ENCODE measurements around the gene ADCY9. TPM values are rescaled to one million over a fixed set of nuclear protein-coding genes. Genes with fewer than 3 reads are reported as not detected.
A peak's percentile ranks its signal among the peaks of the same experiment; 100 is the strongest.

The ADCY9 gene
- total RNA-seq, 1 experiment from 2014 or later, result 4.7 TPM

DNA sequence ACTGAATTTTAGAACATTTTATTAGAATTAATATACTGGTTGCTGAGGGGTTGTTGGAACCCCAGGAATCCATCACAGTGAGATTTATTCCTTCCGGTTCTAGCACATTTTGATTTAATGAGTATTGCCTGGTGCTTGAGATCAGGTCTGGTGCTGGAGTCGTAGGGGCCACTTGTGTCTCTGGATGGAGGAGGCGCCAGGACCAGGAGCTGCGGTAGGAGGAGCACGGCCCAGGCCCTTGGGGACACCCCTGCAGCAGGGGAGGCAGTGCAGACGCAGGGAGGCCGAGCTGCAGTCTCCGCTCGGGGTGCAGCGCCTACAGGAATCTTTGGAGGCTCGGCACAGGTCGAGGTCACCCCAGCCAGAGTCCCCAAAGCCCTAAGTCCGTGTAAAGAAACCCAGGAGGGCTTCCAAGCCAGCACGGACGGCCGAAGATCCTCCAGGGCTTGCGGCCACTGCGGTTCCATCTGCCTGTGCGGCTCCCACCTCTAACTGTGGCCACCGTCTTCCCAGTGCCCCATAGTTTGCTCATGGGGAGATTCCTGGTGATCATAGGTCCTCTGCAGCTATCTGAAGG, 169.6 kb downstream of the ADCY9 start:
- H3K79me2 ChIP-seq (ENCODE audit: insufficient read depth, low read length), result no peaks in the 10 kb centered on the region
- Mint-ChIP-seq H3K9me3 (peaks cover 9 to 16% of the 10 kb centered on the region in 2 experiments), H3K36me3 (ENCODE audit: insufficient read depth in 1 of 3, low read depth in 3 of 3) (peaks cover 0 to 6% (median 0%) of the 10 kb centered on the region in 3 experiments; a peak in 2 of 7 replicates), H3K4me1 (no peaks in the 10 kb centered on the region), H3K27me3 (ENCODE audit: low read depth) (peaks cover 4% of the 10 kb centered on the region), H3K27ac (no peak overlapping the region), H3K4me3 (no peak overlapping the region)
- H2AFZ ChIP-seq (ENCODE audit: low read length), result no peak overlapping the region
- H3K27me3 ChIP-seq (ENCODE audit: insufficient read depth, low read length), result no peaks in the 10 kb centered on the region
- H4K91ac ChIP-seq (ENCODE audit: insufficient read length, low read depth, low read length), result no peak overlapping the region
- H3K27ac ChIP-seq (ENCODE audit: insufficient read length, low read depth, low read length), result no peak overlapping the region
- no peaks in the 10 kb centered on the region for H3K79me1 ChIP-seq (ENCODE audit: insufficient read depth, low read depth, low read length, poor library complexity, severe bottlenecking)
- H3K14ac ChIP-seq (ENCODE audit: insufficient read depth, low read length), result no peak overlapping the region
- H2BK12ac ChIP-seq (ENCODE audit: insufficient read length, low read depth, low read length), result no peak overlapping the region
- peak overlapping the region; percentile 90 for H2BK20ac ChIP-seq (ENCODE audit: low read depth, low read length, poor library complexity, severe bottlenecking)
- H3K23ac ChIP-seq (ENCODE audit: insufficient read length, low read depth, low read length), result no peak overlapping the region
- H4K8ac ChIP-seq (replicated peaks; ENCODE audit: insufficient read length, low read depth, low read length), result no peak overlapping the region
- H3K4me2 ChIP-seq (ENCODE audit: insufficient read depth, insufficient read length, low read length), result no peak overlapping the region
- no peak overlapping the region for H2BK5ac ChIP-seq (ENCODE audit: insufficient read length, low read length)
- WGBS (ENCODE audit: extremely low coverage, insufficient read length, low lambda C conversion rate), result no CpG with 5 or more reads among the region's 20 CpGs
- H3T11ph ChIP-seq (ENCODE audit: low read length), result no peak overlapping the region
- no peaks in the 10 kb centered on the region for H3K9me3 ChIP-seq (ENCODE audit: control insufficient read depth, low read depth, low read length)
- H3K9ac ChIP-seq (ENCODE audit: extremely low read depth, insufficient read length, low read length), result no peak overlapping the region
- no peak overlapping the region for H3K18ac ChIP-seq (ENCODE audit: insufficient read length, low read depth, low read length)
- H3K4ac ChIP-seq (ENCODE audit: low read depth, low read length), result no peak overlapping the region
- TF ChIP-seq, protein P1, sequence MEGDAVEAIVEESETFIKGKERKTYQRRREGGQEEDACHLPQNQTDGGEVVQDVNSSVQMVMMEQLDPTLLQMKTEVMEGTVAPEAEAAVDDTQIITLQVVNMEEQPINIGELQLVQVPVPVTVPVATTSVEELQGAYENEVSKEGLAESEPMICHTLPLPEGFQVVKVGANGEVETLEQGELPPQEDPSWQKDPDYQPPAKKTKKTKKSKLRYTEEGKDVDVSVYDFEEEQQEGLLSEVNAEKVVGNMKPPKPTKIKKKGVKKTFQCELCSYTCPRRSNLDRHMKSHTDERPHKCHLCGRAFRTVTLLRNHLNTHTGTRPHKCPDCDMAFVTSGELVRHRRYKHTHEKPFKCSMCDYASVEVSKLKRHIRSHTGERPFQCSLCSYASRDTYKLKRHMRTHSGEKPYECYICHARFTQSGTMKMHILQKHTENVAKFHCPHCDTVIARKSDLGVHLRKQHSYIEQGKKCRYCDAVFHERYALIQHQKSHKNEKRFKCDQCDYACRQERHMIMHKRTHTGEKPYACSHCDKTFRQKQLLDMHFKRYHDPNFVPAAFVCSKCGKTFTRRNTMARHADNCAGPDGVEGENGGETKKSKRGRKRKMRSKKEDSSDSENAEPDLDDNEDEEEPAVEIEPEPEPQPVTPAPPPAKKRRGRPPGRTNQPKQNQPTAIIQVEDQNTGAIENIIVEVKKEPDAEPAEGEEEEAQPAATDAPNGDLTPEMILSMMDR (conservative IDR thresholded peaks at IDR 0.05), result no peak
- no peaks in the 10 kb centered on the region for H3K4me1 ChIP-seq (ENCODE audit: insufficient read depth, low read length)
- H4K5ac ChIP-seq (ENCODE audit: insufficient read length, low read depth, low read length), result no peak overlapping the region
- no peak overlapping the region for H2BK120ac ChIP-seq (ENCODE audit: low read depth, low read length, poor library complexity, severe bottlenecking)
- H2BK15ac ChIP-seq (ENCODE audit: low read depth, low read length), result no peak overlapping the region
- H4K20me1 ChIP-seq (ENCODE audit: control insufficient read depth, insufficient read depth, insufficient read length), result no peaks in the 10 kb centered on the region
- no peaks in the 10 kb centered on the region for H3K23me2 ChIP-seq (ENCODE audit: insufficient read length, low read depth, low read length, poor library complexity, severe bottlenecking)
- H2AK5ac ChIP-seq (ENCODE audit: insufficient read length, low read length), result no peak overlapping the region
- no peak for DNase-seq
- H3K56ac ChIP-seq (ENCODE audit: insufficient read length, low read depth, low read length), result no peak overlapping the region

Data from H9 (cell line).